ENCODE data around the gene ST6GALNAC2.

Gene ST6GALNAC2

DNA sequence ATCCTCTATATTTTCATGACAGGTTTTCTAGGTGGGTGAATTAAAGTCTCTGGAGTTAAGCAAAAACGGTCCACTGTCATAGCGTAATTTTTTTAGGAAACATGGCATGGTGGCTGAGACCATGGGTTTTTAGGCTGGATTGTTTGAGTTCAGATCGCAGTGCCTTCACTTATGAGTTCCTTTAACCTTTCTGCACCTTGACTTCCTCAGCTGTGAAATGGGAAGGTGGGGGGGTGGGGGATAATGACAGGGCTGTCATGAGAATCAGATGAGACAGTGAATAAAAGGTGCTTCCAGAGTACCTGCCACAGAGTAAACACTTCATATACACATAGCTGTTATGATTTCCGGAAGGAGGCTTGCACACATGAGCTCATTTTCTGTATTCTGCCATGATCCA is 34.0 kb downstream of the ST6GALNAC2 start:
- POLR2A ChIA-PET (ENCODE audit: low non-redundant PET), result no interaction called here
- CTCF ChIA-PET, result interaction anchor here (0.7 to 2.0 kb wide), 3 partner anchors 29 to 112 kb away, joined by 3 to 12 read pairs (median 3); no protein-coding TSS in a partner anchor
- peak overlapping the region; percentile 91 for H3K27ac ChIP-seq
- TF ChIP-seq, protein P1, sequence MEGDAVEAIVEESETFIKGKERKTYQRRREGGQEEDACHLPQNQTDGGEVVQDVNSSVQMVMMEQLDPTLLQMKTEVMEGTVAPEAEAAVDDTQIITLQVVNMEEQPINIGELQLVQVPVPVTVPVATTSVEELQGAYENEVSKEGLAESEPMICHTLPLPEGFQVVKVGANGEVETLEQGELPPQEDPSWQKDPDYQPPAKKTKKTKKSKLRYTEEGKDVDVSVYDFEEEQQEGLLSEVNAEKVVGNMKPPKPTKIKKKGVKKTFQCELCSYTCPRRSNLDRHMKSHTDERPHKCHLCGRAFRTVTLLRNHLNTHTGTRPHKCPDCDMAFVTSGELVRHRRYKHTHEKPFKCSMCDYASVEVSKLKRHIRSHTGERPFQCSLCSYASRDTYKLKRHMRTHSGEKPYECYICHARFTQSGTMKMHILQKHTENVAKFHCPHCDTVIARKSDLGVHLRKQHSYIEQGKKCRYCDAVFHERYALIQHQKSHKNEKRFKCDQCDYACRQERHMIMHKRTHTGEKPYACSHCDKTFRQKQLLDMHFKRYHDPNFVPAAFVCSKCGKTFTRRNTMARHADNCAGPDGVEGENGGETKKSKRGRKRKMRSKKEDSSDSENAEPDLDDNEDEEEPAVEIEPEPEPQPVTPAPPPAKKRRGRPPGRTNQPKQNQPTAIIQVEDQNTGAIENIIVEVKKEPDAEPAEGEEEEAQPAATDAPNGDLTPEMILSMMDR (conservative IDR thresholded peaks at IDR 0.05; ENCODE audit: low read depth), result no peak
- no peak for DNase-seq (ENCODE audit: low spot score)

DNA sequence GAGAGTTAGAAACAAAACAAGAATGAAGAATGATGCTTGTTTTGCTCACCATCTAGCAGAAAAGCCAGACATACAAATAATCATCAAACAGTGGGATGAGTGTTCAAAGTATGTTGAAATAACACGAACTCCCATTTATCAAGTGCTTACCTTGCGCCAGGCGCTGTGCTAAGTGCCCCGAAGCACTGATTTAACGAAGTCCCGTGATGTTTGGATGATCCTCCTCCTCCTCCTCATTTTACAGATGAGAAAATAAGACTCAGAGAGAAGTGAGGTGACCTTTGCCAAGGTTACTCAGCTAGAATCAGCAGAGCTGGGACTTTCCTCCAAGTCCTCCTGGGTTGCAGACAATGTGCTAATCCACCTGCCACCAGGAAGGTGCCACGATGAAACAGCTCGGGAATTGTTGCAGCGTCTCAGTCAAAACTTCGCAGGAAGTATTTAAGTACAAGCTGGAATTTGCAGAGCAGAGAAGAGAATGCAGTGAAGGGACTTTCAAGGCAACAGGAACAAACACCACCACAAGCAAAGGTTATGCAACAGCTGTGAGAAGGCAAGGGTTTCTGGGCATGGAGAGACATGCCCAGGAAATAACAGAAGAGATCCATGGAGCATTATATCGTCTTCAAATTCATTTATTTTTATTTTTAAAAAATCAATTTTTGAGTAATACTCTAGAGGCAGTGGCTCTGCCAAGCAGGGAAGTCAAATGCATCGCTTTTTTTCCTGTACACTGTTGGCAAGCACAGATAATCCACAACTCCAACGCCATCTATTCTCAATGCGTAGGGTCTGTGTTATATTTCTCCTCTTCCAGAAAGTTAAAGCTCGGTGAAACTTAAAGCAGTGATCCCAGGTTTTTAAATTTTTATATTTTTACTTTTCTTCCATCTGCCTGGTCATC is 34.7 kb downstream of the ST6GALNAC2 start:
- ChIA-PET CTCF (interaction anchor here (0.7 to 2.0 kb wide), 4 partner anchors 10 to 131 kb away, joined by 3 to 12 read pairs (median 3); no protein-coding TSS in a partner anchor), POLR2A (ENCODE audit: low non-redundant PET) (no interaction called here)
- DNase-seq (ENCODE audit: low spot score), result no peak
- TF ChIP-seq, protein P1 (conservative IDR thresholded peaks at IDR 0.05; ENCODE audit: low read depth), result no peak
- peak overlapping the region; percentile 91 for H3K27ac ChIP-seq

DNA sequence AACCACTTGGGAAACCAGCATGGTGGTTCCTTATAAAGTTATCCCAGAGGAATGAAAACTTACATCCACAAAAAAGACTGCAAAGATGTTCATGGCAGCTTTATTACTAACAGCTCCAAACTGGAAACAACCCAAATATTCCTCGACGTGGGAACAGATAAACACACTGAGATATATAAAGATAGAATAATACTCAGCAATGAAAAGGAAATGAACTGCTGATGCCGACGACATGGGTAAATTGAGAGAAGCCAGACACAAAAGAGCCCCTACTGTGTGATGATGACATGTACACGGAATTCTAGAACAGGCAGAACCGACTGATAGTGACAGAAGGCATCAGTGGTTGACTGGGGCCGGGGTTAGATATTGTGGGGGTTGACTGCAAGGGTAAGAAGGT is 36.1 kb downstream of the ST6GALNAC2 start:
- DNase-seq (ENCODE audit: low spot score), result no peak
- ChIA-PET POLR2A (ENCODE audit: low non-redundant PET) (no interaction called here), CTCF (no interaction called here)
- H3K27ac ChIP-seq, result peak overlapping the region; percentile 91
- TF ChIP-seq, protein P1 (conservative IDR thresholded peaks at IDR 0.05; ENCODE audit: low read depth), result no peak

DNA sequence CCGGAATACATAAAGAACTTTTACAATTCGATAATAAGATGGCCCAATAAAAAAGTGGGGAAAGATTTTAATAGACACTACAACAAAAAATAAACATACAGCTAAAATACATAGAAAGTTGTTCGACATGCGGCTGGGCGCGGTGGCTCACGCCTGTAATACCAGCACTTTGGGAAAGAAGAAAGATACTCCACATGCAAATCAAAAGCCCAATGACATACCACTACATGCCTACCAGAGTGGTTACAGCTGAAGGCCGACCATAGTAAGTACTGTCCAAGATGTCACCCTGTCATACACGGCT is 36.5 kb downstream of the ST6GALNAC2 start:
- POLR2A ChIA-PET (ENCODE audit: low non-redundant PET), result no interaction called here
- TF ChIP-seq, protein P1 (conservative IDR thresholded peaks at IDR 0.05; ENCODE audit: low read depth), result no peak
- no peak for DNase-seq (ENCODE audit: low spot score)

DNA sequence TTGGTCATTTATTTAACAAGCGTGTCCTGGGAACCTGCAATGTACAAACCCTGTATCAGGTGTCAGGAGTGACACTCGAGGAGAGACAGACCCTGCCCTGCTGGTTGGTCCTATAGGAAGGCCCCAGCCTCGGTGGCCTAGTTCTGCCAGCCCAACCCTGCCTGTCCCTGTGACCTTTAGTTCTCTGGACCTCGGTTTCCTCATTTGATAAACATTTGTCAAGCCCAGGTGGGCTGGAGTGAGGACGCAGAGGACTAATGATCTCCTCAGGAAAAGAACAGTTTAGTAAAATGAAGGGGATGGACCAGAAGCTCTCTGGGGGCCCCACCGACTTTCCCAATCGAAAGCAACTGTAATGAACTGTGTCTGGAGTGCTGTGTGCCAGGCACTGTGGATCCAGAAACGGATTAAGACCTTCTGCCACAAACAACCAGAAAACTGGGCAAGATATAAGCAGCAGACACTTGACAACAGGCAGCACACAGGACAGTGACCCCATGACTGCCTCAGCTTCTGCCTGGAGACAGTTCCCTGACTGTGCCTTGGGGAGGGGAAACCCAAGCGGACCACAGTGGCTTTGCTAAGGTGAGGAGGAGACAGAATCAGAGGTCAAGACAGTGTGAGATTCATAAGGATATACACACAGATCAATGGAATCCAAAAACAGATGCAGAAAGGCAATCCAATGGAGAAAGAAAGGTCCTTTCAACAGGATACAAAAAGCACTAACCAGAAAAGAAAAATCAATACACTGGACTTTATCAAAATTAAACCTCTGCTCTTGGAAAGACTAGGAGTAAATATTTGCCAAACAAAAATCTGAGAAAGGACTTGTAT is 37.1 kb downstream of the ST6GALNAC2 start:
- H3K27ac ChIP-seq, result peak overlapping the region; percentile 64
- ChIA-PET POLR2A (ENCODE audit: low non-redundant PET) (interaction anchor here (0.6 kb wide), 1 partner anchor 597 kb away, joined by 9 read pairs; no protein-coding TSS in a partner anchor), CTCF (no interaction called here)

More for the DNA sequence above, 36.5 kb downstream of the ST6GALNAC2 start:
- CTCF ChIA-PET, result no interaction called here
- H3K27ac ChIP-seq, result no peak overlapping the region

More for the DNA sequence above, 37.1 kb downstream of the ST6GALNAC2 start:
- TF ChIP-seq, protein P1 (conservative IDR thresholded peaks at IDR 0.05; ENCODE audit: low read depth), result no peak
- no peak for DNase-seq (ENCODE audit: low spot score)

All from RWPE1 (cell line).